GM12878 (cell line): ENCODE measurements around the gene U2AF1.
"Not testable (repeated sequence)": the region's sequence is repeated elsewhere in the genome, so short reads cannot be mapped to it uniquely, and the experiment has no call there.

Source experiments
- CTCF ChIP-seq, 3 experiments: IDR thresholded peaks in 2 of 3; conservative IDR thresholded peaks in 1 of 3; 2 replicates each; pipeline ENCODE4 v1.5.1; 2011; ENCODE audit warnings: low read depth in 3 of 3, low read length in 3 of 3, mild to moderate bottlenecking in 3 of 3, control low read depth in 2 of 3, moderate library complexity in 2 of 3, inconsistent platforms in 1 of 3, mixed read lengths in 1 of 3; ENCODE audit not compliant: control insufficient read depth in 2 of 3, insufficient read depth in 1 of 3; ENCODE audit errors: extremely low read depth in 1 of 3
- EGR1 ChIP-seq, 2 experiments: IDR thresholded peaks; 1 replicate in 1 of 2; 2 replicates in 1 of 2; pipeline ENCODE4 v1.6.1; 2011 to 2012; ENCODE audit warnings: low read depth in 2 of 2, low read length in 2 of 2, borderline replicate concordance in 1 of 2, mild to moderate bottlenecking in 1 of 2, moderate library complexity in 1 of 2
- ETV6 ChIP-seq, 2 experiments: fragments of 450-650 bp in 1 of 2; IDR thresholded peaks in 1 of 2; conservative IDR thresholded peaks in 1 of 2; 2 replicates each; pipeline ENCODE4 v1.6.1; 2014; ENCODE audit warnings: antibody characterized with exemption in 1 of 2, borderline replicate concordance in 1 of 2, low read depth in 1 of 2, mild to moderate bottlenecking in 1 of 2, moderate library complexity in 1 of 2
- EZH2 ChIP-seq: IDR thresholded peaks from 2 replicates; pipeline ENCODE4 v1.6.1; 2012; ENCODE audit warnings: low read depth, mild to moderate bottlenecking, control low read depth, inconsistent platforms, low read length, borderline replicate concordance; ENCODE audit not compliant: control insufficient read depth
- HDGF ChIP-seq: fragments of 450-650 bp; IDR thresholded peaks from 2 replicates; pipeline ENCODE4 v1.6.1; 2016; ENCODE audit warnings: antibody characterized with exemption
- JUNB ChIP-seq: IDR thresholded peaks from 2 replicates; pipeline ENCODE4 v1.6.1; 2016; ENCODE audit warnings: antibody characterized with exemption, mild to moderate bottlenecking
- MEF2A ChIP-seq: IDR thresholded peaks from 2 replicates; pipeline ENCODE4 v1.6.1; 2011; ENCODE audit warnings: low read depth, mild to moderate bottlenecking, low read length, moderate library complexity; ENCODE audit not compliant: insufficient read depth
- NFIC ChIP-seq: IDR thresholded peaks from 2 replicates; pipeline ENCODE4 v1.6.1; 2012; ENCODE audit warnings: low read depth, mild to moderate bottlenecking, inconsistent platforms, low read length, moderate library complexity
- NR2C2 ChIP-seq: IDR thresholded peaks from 2 replicates; pipeline ENCODE4 v1.6.1; 2011; ENCODE audit warnings: borderline replicate concordance, low read depth; ENCODE audit not compliant: control insufficient read depth, insufficient read length
- PAX8 ChIP-seq: fragments of 450-650 bp; IDR thresholded peaks from 2 replicates; pipeline ENCODE4 v1.6.1; 2017; ENCODE audit warnings: mild to moderate bottlenecking, moderate library complexity
- POLR2AphosphoS5 ChIP-seq: IDR thresholded peaks from 2 replicates; pipeline ENCODE4 v1.6.1; 2011; ENCODE audit warnings: mild to moderate bottlenecking, low read length, inconsistent platforms
- RBBP5 ChIP-seq: fragments of 200-600 bp; sonication (generic); conservative IDR thresholded peaks from 2 replicates; pipeline ENCODE4 v1.6.1; 2016
- USF2 ChIP-seq: IDR thresholded peaks from 2 replicates; pipeline ENCODE4 v1.6.1; 2011; ENCODE audit warnings: low read depth, low read length, improper control_type of control experiment, borderline replicate concordance

GRCh38 chr21:43106965-43107793, at the start of gene U2AF1:
- TF ChIP-seq PAX8; JUNB; HDGF; RBBP5; MEF2A; NFIC; ETV6 (conservative IDR thresholded peaks at IDR 0.05 in 1 of 2, IDR thresholded peaks at IDR 0.05 in 1 of 2; ENCODE audit: borderline replicate concordance in 1 of 2, low read depth in 1 of 2); POLR2AphosphoS5; CTCF (IDR thresholded peaks at IDR 0.05 in 2 of 3, conservative IDR thresholded peaks at IDR 0.05 in 1 of 3; ENCODE audit: control insufficient read depth in 2 of 3, extremely low read depth in 1 of 3, insufficient read depth in 1 of 3, low read depth in 3 of 3, low read length in 3 of 3); NR2C2; USF2; EZH2; EGR1 (IDR thresholded peaks at IDR 0.05; ENCODE audit: borderline replicate concordance in 1 of 2, low read depth in 2 of 2, low read length in 2 of 2): not testable (repeated sequence)
